ENCODE results near the gene GALNT16. TPM values are rescaled to one million over a fixed set of nuclear protein-coding genes. Genes with fewer than 3 reads are reported as not detected.
"Not testable (repeated sequence)": the region's sequence is repeated elsewhere in the genome, so short reads cannot be mapped to it uniquely, and the experiment has no call there.

The GALNT16 gene
- total RNA-seq, 1 donor from 2014 or later: 4.1 TPM

DNA sequence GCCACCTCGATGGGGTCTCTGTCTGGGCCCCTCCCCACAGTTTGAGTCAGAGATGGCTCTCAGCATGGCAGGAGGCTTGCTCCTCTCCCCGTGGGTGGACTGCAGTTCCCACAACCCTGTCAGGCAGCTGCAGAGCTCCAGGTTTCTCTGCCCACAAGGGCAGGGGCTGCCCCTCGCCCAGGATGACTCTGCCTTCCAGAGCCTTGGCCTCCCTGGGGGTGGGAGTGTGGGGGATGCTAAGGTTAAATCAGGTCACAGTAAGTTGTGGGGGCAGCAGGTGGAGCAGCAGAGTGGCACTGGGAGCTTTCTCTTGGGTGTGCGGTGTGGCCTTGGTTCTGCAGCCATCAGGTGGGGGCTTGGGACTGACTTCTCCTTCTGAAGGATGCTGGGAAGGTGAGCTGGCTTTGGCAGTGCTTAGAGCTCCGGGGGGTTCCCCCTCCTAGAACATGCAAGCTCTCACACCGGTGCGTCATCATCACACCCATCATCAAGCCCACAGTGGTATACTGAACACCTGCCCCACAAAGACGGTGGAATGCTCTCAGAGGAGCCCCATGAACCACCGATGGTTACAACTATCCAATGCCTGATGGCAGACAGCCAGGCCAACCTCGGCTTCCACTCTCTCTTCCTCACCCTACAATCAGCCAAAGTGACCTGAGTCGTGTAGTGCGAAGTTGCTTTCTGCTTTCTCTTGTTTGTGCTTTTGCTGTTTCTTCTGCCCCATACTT, 98.4 kb downstream of the GALNT16 start:
- FAIRE-seq: no peak
- DNase-seq (ENCODE audit: low spot score in 2 of 2): no peak

DNA sequence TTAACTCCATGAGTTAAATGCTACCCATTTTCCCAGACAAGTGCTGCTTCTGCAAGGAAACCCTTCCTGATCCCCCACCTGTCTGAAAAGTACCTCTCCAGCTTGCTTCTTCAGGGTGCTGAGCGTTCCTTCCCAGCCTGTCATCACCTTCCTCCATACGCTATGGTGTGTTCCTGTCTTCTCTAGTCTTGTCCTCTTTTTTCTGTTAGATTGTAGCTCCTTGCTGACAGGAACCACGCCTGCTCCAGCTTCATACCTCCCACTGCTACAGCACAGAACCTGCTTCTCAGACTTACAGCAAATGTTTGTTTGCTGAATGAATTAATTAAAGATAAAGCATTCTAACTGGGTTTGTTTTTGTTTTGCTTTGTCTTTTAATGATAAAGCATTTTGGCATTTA, 99.0 kb downstream of the GALNT16 start:
- FAIRE-seq (no peak), DNase-seq (ENCODE audit: low spot score in 2 of 2) (no peak)

DNA sequence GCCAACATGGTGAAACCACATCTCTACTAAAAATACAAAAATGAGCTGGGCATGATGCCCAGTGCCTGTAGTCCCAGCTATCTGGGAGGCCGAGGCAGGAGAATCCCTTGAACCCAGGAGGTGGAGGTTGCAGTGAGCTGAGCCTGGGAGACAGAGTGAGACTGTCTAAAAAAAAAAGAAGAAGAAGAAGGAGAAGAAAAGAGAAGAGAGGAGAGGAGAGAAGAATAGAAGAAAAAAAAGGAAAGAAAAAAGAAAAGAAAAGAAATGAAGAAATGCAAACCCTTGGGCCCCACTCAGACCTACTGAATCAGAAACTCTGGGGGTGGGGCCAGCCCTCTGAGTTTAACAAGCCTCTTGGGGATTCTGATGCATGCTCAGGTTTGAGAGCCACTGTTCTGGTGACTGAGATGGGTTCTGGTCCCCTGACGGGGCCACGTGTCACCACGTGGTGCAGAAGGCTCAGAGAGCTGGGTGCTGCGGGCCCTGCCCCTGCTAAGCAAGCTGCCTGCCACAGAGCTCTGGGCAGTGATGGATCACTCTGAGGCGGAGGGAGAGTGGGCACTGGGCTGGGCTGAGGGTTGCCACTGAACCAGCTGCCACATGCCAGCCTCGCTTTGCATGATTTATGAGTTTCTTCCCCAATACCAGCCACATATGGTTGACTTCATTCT, 100.6 kb downstream of the GALNT16 start:
- DNase-seq (ENCODE audit: low spot score in 2 of 2): no peak
- FAIRE-seq: no peak

DNA sequence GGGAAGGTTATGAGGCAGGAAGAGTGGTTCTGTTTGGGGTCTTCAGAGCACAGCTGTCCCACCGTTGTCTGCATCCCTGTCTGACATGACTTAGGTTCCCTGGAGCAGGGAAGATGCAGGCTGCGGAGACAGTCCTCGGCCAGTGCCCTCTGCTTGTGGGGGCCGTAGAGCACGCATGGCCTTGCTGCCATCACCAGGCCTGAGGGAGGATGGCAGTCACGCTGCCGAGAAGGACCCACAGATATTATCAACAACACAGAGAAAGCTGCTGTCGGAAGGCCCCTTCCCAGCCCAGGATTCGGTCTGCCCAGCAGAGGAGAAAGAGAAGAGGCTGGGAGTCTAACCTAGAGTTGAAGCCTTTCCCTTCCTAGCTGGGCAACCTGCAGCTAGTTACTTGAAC, 103.1 kb downstream of the GALNT16 start:
- DNase-seq (ENCODE audit: low spot score in 2 of 2) (peak; percentile 38 to 61), FAIRE-seq (no peak)

DNA sequence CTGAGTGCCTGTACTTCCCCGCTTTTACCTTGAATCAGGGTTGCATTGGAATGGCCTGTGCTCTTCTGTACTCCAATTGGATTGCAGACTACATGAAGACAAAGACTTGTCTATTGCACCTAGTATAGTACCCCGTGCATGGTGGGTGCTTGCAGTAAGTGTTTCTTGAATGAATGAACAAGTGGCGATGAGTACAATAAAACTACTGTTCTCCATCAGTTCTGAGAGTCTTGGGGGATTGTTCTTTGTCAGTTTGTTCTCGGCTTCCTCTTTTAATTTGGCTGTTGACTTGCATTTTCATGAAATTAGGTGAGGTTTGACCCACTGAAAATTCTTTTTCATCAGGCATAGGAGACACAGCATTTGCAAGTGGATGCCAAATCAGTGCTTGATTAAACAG, 104.0 kb downstream of the GALNT16 start:
- DNase-seq (ENCODE audit: low spot score in 2 of 2): no peak
- no peak for FAIRE-seq

DNA sequence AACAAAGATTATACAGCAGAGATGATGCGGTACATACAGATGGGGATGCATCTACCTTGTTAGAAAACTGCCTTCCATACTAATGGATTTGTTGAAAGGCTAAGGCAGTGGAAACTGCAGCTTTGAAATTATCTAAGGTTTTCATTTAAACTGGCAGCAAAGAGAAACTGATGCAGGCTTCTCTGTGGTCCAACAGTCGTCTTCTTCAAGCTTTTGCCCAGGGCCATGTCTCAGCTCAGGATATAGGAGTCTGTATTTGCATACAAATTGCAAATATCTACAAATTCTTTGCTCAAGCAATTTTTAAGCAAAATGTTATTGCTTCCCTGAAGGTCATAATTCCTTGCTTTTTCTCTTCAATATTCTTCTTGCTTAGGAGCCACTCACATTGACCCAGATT, 104.4 kb downstream of the GALNT16 start:
- DNase-seq (ENCODE audit: low spot score in 2 of 2) (no peak), FAIRE-seq (no peak)

DNA sequence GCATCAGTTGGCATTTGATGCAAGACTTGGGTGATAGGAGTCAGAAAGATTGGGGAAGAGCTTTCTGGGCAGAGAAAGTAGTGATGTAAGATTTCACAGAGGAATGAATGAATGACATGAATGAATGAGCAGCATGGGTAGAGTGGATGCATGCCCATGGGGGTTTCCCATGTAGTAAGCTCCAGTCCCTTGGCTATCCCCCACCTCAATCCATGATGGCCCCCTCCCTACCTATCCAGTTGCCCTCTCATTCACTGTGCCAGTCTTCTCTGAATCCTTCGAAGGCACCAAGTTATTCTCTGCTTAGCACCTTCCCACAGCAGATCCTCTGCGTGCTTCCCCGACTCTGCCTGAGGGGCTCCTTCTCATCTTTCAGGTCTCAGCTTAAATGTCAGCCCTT, 106.1 kb downstream of the GALNT16 start:
- DNase-seq (ENCODE audit: low spot score in 2 of 2) (no peak), FAIRE-seq (no peak)

DNA sequence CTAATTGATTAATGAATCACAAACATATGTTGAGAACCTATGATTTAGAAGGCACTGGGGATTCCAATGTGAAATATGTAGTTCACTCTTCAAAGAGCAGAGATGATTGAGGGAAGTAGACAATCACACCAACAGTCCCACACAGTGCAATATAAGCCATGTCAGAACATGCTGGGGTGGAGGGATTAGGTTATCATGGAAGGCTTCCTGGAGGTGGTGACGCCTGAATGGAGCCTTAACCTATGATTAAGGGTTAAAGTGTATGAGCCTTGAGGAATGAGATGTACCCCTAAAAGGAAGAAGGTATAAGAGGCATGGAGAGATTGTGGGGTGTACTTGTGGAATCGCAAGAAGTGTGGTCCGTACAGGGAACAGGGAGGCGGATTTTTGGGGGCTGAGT, 106.8 kb downstream of the GALNT16 start:
- DNase-seq (ENCODE audit: low spot score in 2 of 2) (no peak), FAIRE-seq (no peak)

DNA sequence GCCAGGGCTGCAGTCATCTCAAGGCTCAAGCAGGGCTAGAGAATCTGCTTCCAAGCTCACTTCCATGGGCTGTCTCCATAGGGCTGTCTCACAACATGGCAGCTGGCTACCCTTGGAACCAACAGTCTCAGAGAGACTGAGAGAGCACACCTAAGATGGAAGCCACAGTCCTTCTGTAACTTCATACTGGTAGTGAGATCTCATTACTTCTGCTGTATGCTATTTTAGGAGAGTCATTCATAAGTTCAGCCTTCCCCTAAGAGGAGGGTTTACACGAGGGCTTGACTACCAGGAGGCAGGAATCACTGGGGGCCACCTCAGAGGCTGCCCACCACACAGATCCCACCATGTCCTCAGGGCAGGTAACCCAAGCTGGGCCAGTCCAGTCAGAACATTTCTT, 108.4 kb downstream of the GALNT16 start:
- FAIRE-seq (no peak), DNase-seq (ENCODE audit: low spot score in 2 of 2) (no peak)

DNA sequence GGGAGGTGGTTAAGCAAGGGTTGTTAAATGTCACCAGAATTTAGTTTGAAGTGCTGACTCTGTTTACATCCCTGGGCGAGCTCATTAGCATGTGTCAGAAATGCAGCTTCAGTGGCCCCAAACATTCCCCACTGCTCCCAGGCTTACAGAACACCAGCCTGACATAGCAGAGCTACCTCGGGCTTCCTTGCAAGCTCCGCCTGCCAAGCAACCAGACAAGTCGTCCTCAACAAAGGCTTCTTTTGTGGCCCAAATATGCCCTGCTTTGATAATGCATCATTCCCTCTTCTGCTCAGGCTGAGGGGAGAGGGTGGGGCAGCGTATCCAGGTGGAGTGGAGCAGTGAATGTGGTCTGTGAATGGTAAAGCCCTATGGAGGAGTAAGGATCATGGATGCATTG, 110.1 kb downstream of the GALNT16 start:
- FAIRE-seq (no peak), DNase-seq (ENCODE audit: low spot score in 2 of 2) (no peak)

DNA sequence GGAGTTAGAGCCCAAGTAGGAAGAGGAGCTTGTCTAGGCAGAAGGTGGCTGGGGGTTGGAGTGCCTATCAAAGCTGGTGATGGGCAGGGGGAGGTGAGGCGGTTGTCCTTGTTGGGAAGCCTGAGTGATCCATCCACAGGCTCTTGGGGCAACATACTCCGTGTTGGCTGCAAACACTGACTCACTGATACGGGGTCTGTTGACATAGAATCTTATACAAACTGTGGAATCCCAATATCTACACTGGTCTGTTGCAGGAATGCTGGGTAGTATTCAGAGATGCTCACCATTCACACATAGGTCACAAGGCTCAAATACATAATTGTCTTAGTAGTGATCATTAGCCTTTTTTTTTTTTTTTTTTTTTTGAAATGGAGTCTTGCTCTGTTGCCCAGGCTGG, 112.2 kb downstream of the GALNT16 start:
- DNase-seq (ENCODE audit: low spot score in 2 of 2) (no peak), FAIRE-seq (no peak)

DNA sequence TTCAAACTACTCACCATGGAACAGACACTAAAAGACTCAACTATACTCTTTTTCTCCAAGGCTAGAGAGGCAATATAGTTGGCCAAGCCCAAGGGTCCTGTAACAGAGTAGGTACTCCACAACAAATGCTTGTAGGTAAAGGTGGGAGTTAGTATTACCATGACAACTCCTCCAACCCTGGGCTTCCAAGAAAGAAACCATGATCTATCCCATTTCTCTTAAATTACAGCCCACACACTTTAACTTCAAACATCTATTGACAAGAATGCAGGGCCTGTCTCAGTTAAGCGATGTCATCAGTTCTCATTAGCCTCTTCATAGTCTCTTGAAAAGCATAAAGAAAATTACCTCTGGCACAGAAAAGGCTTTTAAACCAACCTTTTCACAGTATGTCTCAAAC, 113.1 kb downstream of the GALNT16 start:
- DNase-seq (ENCODE audit: low spot score in 2 of 2): no peak
- FAIRE-seq: no peak

DNA sequence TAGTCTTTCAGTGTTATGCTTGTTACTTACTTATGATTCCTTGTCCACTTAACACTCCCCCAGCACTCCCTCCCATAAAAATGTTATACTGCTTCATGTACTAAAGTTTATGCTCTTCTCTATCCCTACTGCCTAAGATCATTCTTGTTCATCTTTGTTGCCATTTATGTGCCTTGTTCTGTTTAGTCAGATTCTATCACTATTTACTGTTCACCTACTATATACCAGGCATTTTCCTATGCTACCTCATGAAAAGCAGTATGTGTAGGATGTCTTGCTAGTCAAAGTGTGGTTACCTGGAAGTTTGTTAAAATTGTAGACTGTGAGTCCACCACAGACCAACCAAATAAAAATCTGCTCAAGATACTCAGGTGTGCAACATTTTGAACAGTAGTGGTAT, 114.3 kb downstream of the GALNT16 start:
- no peak for DNase-seq (ENCODE audit: low spot score in 2 of 2)
- FAIRE-seq: no peak

DNA sequence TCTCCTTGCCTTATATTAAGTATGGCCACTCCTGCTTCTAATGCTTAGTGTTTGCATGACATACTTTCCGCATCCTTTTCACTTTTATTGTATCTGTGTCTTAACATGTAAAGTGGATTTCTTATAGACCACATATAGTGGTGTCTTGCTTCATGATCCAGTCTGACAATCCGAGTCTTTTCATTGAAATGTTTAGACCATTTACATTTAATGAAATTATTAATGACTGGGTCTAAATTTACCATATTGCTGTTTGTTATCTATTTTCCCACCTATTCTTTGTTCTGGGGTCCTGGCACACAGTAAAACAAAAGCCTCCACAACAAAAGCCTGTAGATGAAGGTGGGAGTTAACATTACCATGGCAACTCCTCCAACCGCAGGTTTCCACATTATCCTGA, 115.2 kb downstream of the GALNT16 start:
- DNase-seq (ENCODE audit: low spot score in 2 of 2) (no peak), FAIRE-seq (no peak)

DNA sequence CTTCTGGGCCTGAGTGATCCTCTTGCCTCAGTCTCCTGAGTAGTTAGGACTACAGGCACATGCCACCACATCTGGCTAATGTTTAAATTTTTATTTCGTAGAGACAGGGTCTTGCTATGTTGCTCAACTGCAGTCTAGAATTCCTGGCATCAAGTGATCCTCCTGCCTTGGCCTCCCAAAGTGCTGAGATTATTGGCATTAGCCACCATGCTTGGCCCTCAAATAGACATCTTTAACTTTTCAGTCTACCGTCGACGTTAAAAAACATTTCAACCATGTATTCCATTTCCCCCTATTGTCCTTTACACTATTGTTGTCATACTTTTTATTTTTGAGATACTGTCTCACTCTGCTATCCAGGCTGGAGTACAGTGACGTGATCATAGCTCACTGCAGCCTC, 115.8 kb downstream of the GALNT16 start:
- DNase-seq (ENCODE audit: low spot score in 2 of 2): no peak
- FAIRE-seq: no peak

DNA sequence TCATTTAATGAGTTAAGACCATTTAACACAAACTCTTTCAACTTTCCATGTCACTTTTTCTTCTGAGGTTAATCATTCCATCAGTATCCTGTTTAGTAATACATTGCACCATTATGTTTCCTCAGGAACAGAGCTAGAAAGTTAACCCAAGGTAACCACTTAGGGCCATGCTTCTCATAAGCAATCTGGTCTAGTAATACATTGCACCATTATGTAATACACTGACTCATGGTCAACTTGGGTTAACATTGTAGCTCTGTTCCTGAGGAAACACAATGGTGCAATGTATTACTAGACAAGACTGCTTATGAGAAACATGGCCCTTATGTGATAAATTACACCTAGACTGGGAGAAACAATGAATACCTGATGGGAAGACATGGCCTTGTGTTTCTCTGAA, 116.5 kb downstream of the GALNT16 start:
- no peak for FAIRE-seq
- no peak for DNase-seq (ENCODE audit: low spot score in 2 of 2)

DNA sequence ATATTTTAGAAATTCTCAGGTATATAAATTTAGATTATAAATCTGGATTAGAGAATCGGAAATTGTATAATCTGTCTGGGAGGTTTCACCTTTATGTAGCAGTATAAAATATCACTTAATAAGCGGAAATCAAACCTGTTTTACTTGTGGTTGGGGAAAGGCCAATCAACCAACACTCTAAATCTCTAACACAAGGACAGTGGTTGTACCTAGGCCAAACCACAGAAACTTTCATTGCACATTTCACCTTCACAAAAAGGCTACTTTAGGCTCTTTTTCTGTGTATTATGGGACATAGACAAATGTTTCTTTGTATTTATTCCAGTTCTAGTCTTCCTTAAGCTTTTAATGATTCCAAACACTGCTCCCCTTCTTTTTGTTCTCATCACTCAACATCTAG, 118.3 kb downstream of the GALNT16 start:
- DNase-seq (ENCODE audit: low spot score in 2 of 2) (no peak), FAIRE-seq (no peak)

DNA sequence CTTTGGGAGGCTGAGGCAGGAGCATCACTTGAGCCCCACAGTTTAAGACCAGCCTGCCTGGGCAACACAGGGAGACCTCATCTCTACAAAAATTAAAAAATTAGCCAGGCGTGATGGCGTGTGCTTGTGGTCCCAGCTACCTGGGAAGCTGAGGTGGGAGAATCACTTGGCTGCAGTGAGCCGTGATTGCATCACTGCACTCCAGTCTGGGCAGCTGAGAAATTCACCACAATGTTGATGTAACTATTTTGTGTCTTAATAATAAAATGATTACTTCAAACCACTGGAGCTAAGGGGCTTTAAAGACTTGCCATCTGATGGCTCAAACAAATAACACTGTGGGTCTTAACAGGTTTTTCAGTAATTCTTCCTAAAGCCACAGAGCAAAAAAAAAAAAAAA, 127.4 kb downstream of the GALNT16 start:
- DNase-seq (ENCODE audit: low spot score in 2 of 2) (no peak), FAIRE-seq (no peak)

DNA sequence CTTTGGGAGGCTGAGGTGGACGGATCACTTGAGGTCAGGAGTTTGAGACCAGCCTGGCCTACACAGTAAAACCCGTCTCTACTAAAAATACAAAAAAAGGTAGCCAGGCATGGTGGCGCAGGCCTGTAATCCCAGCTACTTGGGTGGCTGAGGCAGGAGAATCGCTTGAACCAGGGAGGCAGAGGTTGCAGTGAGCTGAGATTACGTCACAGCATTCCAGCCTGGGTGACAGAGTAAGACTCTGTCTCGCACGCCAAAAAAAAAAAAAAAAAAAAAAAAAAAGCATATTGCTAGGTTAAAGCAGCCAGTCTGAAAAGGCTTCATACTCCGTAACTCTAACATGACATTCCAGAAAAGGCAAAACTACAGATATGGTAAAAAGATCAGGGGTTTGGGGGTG, 131.4 kb downstream of the GALNT16 start:
- DNase-seq (ENCODE audit: low spot score in 2 of 2); FAIRE-seq: not testable (repeated sequence)

DNA sequence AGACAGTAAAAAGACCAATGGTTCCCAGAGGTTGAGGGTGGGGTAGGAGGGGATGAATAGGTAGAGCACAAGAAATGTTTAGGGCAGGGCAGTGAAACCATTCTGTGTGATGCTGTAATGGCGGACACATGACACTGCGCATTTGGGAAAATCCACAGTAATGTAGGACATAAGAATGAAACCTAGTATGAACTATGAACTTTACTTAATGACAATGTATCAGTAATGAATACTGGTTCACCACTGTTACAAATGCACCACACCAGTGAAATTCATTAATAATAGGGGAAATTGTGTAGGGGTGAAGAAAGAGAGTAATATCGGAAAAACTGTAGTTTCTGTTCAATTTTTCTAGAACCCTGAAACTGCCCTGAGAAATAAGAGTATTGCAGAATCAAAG, 132.5 kb downstream of the GALNT16 start:
- FAIRE-seq: no peak
- no peak for DNase-seq (ENCODE audit: low spot score in 2 of 2)

DNA sequence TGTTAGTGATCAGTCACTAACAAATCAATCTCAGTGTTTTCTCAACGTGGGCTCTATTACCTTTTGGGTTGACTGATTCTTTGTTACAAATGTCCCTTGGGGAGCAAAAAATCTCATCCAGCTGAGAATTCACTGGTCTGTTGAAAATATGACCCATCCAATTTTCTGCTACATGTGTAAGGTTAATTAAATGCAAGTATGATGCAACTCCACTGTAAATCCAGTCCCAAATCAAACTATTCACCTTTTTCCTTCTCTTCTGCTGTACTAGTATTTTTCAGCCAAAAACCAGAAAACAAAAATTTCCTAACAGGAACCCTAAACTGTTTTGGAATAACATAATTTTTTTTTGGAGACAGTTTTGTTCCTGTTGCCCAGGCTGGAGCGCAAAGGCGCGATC, 136.0 kb downstream of the GALNT16 start:
- DNase-seq (ENCODE audit: low spot score in 2 of 2): no peak
- FAIRE-seq: no peak

DNA sequence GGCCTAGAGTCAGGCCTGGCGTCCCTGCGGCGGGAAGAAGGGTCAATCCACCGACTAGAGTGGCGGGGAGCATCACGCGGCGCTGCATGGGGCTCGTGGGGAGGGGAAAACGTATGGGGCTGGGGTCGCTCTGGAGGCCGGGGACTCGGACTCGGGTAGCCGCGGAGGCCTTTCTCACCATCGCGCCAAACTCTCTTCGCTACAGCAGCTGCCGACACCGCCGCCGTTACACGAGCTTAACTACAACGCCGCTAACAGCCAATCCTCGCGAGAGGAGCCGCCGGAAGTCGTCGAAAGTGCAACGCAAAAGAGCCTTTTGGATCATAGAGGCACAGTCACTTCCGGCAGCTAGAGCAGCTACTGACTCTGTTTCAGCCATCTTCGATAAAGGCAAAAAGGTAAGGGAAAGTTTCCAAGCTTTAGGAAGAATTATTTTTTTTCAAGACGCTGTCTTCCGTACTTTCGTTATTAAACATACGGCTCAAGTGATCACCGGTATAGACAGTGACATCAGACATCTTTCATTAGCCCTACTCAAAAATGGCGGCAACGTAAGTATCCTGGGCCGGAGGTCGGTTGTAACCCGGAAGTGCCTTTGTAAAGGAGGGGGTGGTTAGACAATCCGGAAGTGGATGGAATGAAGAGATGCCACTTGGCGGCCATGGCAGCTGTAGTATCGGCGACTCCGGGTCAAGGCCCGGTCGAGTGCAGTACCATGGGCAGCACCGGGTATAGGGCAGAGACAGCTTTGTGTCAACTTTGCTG, 138.3 kb downstream of the GALNT16 start, which contains the start of the genes ERH and SLC39A9:
Gene ERH, minus strand, starts transcription at position 247 of the 765 bp plus-strand sequence. Its CDS starts 66 bp downstream, at position 181.
Gene SLC39A9, plus strand, starts transcription at position 640 of the 765 bp plus-strand sequence. CDS start 678 bp downstream, outside the sequence.
- DNase-seq (ENCODE audit: low spot score in 2 of 2) (peak; percentile 81 to 88), FAIRE-seq (no peak)

Data from frontal cortex (tissue), 4 donors.